WTC11 (cell line): ENCODE measurements around the gene SOX6. TPM values are rescaled to one million over a fixed set of nuclear protein-coding genes. Genes with fewer than 3 reads are reported as not detected.

Experiments used
- ATAC-seq: fragments of 200-7000 bp; cut with Tn5 transposase; 2 replicates; pipeline ENCODE4 v1.10.0; 2021; ENCODE audit warnings: mild to moderate bottlenecking, moderate library complexity
- CTCF ChIA-PET: fragments of 300-600 bp; sonication (Branson Sonifier 250); formaldehyde crosslinking; loops from one replicate; lab custom pipeline; 2021; ENCODE audit warnings: antibody characterized with exemption; lab: Charles Lee
- POLR2A ChIA-PET: fragments of 350-600 bp; sonication (Branson Sonifier 250); formaldehyde crosslinking; loops from one replicate; lab custom pipeline; 2021; ENCODE audit warnings: antibody characterized with exemption; lab: Charles Lee
- DNase-seq: peaks from one replicate; pipeline ENCODE4 v3.0.0; 2021; ENCODE audit warnings: low spot score
- H3K27ac Mint-ChIP-seq: 2 replicates; pipeline ENCODE4 v1.8.0; 2021; ENCODE audit warnings: mixed read lengths
- H3K27me3 Mint-ChIP-seq: 2 replicates; pipeline ENCODE4 v1.8.0; 2021; ENCODE audit warnings: low read depth, mild to moderate bottlenecking, moderate library complexity, mixed read lengths
- H3K36me3 Mint-ChIP-seq: 2 replicates; pipeline ENCODE4 v1.8.0; 2021; ENCODE audit warnings: mixed read lengths
- H3K4me1 Mint-ChIP-seq: 2 replicates; pipeline ENCODE4 v1.8.0; 2022; ENCODE audit warnings: mixed read lengths
- H3K4me3 Mint-ChIP-seq: 2 replicates; pipeline ENCODE4 v1.8.0; 2021; ENCODE audit warnings: mild to moderate bottlenecking, moderate library complexity, mixed read lengths
- H3K9me3 Mint-ChIP-seq: 2 replicates; pipeline ENCODE4 v1.8.0; 2021; ENCODE audit warnings: mixed read lengths
- EMX1 ChIP-seq: fragments of 250-450 bp; sonication (Bioruptor Pico); IDR thresholded peaks from 2 replicates; pipeline ENCODE4 v1.8.0; 2021; ENCODE audit warnings: mild to moderate bottlenecking
- ESRRA ChIP-seq: sonication (generic); formaldehyde crosslinking; IDR thresholded peaks from 2 replicates; pipeline ENCODE4 v1.8.1; 2022; ENCODE audit warnings: mild to moderate bottlenecking, missing genetic modification reagents, borderline replicate concordance
- ETV6 ChIP-seq: sonication (generic); formaldehyde crosslinking; IDR thresholded peaks from 2 replicates; pipeline ENCODE4 v1.8.1; 2022; ENCODE audit warnings: mild to moderate bottlenecking, missing genetic modification reagents
- FOXK1 ChIP-seq: sonication (generic); formaldehyde crosslinking; IDR thresholded peaks from 2 replicates; pipeline ENCODE4 v1.8.0; 2022; ENCODE audit warnings: mild to moderate bottlenecking, moderate library complexity, missing genetic modification reagents
- MYBL2 ChIP-seq: sonication (generic); formaldehyde crosslinking; IDR thresholded peaks from 2 replicates; pipeline ENCODE4 v1.8.1; 2023; ENCODE audit warnings: mild to moderate bottlenecking, moderate library complexity, missing genetic modification reagents
- NR1H2 ChIP-seq: sonication (generic); formaldehyde crosslinking; IDR thresholded peaks from 2 replicates; pipeline ENCODE4 v1.9.0; 2021; ENCODE audit warnings: mild to moderate bottlenecking, moderate library complexity, missing genetic modification reagents
- PRRX2 ChIP-seq: fragments of 250-450 bp; sonication (Bioruptor Pico); IDR thresholded peaks from 2 replicates; pipeline ENCODE4 v1.8.0; 2021; ENCODE audit warnings: mild to moderate bottlenecking
- RORB ChIP-seq: fragments of 250-450 bp; sonication (Bioruptor Pico); IDR thresholded peaks from 2 replicates; pipeline ENCODE4 v1.9.0; 2021; ENCODE audit warnings: mild to moderate bottlenecking
- TEAD4 ChIP-seq: sonication (generic); formaldehyde crosslinking; IDR thresholded peaks from 2 replicates; pipeline ENCODE4 v1.8.0; 2022; ENCODE audit warnings: mild to moderate bottlenecking, missing genetic modification reagents
- ZNF423 ChIP-seq: fragments of 250-450 bp; sonication (Bioruptor Pico); IDR thresholded peaks from 2 replicates; pipeline ENCODE4 v2.1.2; 2022; ENCODE audit warnings: mild to moderate bottlenecking, moderate library complexity
- total RNA-seq: library from RNA; stranded (reverse); gene quantifications from 3 replicates; pipeline ENCODE4 v1.2.3, GENCODE V29; 2021
- TF ChIP-seq, protein P1 (sequence below): sonication (generic); formaldehyde crosslinking; IDR thresholded peaks from 2 replicates; pipeline ENCODE4 v1.8.0; 2023; ENCODE audit warnings: mild to moderate bottlenecking, missing genetic modification reagents
- TF ChIP-seq, protein P2 (sequence below): fragments of 250-450 bp; sonication (Bioruptor Pico); IDR thresholded peaks from 2 replicates; pipeline ENCODE4 v1.9.0; 2021; ENCODE audit warnings: mild to moderate bottlenecking, borderline replicate concordance
- TF ChIP-seq, protein P3 (sequence below): sonication (generic); formaldehyde crosslinking; IDR thresholded peaks from 2 replicates; pipeline ENCODE4 v1.8.1; 2022; ENCODE audit warnings: mild to moderate bottlenecking, moderate library complexity, missing genetic modification reagents
- TF ChIP-seq, protein P4 (sequence below): sonication (generic); formaldehyde crosslinking; IDR thresholded peaks from 2 replicates; pipeline ENCODE4 v1.8.1; 2022; ENCODE audit warnings: low read depth, missing genetic modification reagents, borderline replicate concordance
- TF ChIP-seq, protein P5 (sequence below): sonication (generic); formaldehyde crosslinking; IDR thresholded peaks from 2 replicates; pipeline ENCODE4 v1.8.1; 2022; ENCODE audit warnings: missing genetic modification reagents, borderline replicate concordance
- TF ChIP-seq, protein P6 (sequence below): sonication (generic); formaldehyde crosslinking; IDR thresholded peaks from 2 replicates; pipeline ENCODE4 v1.8.1; 2023; ENCODE audit warnings: mild to moderate bottlenecking, missing genetic modification reagents, moderate library complexity
- TF ChIP-seq, protein P7 (sequence below): fragments of 250-450 bp; sonication (Bioruptor Pico); IDR thresholded peaks from 2 replicates; pipeline ENCODE4 v1.9.0; 2021; ENCODE audit warnings: mild to moderate bottlenecking
- TF ChIP-seq, protein P8 (sequence below): fragments of 250-450 bp; sonication (Bioruptor Pico); conservative IDR thresholded peaks from 2 replicates; pipeline ENCODE4 v1.9.0; 2021; ENCODE audit warnings: mild to moderate bottlenecking

SOX6 gene
- total RNA-seq, 1 experiment from 2014 or later: 0.13 TPM

DNA sequence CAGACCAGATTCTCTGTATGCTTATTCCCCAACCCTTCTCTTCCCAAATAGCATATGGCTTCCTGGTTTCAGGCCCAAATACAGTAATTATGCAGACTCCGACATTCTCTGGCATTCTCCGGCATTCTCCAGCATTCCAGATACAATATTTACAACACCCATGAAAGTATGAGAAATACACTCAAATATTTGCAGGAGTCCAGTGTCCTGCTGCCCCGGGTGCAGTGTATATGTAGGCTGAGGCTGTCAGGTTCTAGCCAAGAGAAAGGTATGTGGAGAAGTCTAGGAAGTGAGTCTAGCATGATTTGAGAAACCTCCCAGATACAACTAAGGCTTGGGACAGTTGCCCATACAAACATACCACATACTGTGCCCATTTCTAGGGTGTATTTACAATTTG lies 160.7 kb downstream of the SOX6 start:
- ATAC-seq (no peak), DNase-seq (no peak)
- ChIA-PET CTCF (no interaction called here), POLR2A (no interaction called here)
- TF ChIP-seq TEAD4 (CRISPR knock-in tag): no peak
- no peak for TF ChIP-seq ESRRA (CRISPR knock-in tag)
- TF ChIP-seq, protein P1, sequence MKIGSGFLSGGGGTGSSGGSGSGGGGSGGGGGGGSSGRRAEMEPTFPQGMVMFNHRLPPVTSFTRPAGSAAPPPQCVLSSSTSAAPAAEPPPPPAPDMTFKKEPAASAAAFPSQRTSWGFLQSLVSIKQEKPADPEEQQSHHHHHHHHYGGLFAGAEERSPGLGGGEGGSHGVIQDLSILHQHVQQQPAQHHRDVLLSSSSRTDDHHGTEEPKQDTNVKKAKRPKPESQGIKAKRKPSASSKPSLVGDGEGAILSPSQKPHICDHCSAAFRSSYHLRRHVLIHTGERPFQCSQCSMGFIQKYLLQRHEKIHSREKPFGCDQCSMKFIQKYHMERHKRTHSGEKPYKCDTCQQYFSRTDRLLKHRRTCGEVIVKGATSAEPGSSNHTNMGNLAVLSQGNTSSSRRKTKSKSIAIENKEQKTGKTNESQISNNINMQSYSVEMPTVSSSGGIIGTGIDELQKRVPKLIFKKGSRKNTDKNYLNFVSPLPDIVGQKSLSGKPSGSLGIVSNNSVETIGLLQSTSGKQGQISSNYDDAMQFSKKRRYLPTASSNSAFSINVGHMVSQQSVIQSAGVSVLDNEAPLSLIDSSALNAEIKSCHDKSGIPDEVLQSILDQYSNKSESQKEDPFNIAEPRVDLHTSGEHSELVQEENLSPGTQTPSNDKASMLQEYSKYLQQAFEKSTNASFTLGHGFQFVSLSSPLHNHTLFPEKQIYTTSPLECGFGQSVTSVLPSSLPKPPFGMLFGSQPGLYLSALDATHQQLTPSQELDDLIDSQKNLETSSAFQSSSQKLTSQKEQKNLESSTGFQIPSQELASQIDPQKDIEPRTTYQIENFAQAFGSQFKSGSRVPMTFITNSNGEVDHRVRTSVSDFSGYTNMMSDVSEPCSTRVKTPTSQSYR (CRISPR knock-in tag): no peak
- TF ChIP-seq, protein P2, sequence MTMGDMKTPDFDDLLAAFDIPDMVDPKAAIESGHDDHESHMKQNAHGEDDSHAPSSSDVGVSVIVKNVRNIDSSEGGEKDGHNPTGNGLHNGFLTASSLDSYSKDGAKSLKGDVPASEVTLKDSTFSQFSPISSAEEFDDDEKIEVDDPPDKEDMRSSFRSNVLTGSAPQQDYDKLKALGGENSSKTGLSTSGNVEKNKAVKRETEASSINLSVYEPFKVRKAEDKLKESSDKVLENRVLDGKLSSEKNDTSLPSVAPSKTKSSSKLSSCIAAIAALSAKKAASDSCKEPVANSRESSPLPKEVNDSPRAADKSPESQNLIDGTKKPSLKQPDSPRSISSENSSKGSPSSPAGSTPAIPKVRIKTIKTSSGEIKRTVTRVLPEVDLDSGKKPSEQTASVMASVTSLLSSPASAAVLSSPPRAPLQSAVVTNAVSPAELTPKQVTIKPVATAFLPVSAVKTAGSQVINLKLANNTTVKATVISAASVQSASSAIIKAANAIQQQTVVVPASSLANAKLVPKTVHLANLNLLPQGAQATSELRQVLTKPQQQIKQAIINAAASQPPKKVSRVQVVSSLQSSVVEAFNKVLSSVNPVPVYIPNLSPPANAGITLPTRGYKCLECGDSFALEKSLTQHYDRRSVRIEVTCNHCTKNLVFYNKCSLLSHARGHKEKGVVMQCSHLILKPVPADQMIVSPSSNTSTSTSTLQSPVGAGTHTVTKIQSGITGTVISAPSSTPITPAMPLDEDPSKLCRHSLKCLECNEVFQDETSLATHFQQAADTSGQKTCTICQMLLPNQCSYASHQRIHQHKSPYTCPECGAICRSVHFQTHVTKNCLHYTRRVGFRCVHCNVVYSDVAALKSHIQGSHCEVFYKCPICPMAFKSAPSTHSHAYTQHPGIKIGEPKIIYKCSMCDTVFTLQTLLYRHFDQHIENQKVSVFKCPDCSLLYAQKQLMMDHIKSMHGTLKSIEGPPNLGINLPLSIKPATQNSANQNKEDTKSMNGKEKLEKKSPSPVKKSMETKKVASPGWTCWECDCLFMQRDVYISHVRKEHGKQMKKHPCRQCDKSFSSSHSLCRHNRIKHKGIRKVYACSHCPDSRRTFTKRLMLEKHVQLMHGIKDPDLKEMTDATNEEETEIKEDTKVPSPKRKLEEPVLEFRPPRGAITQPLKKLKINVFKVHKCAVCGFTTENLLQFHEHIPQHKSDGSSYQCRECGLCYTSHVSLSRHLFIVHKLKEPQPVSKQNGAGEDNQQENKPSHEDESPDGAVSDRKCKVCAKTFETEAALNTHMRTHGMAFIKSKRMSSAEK (CRISPR knock-in tag): no peak
- TF ChIP-seq, protein P3, sequence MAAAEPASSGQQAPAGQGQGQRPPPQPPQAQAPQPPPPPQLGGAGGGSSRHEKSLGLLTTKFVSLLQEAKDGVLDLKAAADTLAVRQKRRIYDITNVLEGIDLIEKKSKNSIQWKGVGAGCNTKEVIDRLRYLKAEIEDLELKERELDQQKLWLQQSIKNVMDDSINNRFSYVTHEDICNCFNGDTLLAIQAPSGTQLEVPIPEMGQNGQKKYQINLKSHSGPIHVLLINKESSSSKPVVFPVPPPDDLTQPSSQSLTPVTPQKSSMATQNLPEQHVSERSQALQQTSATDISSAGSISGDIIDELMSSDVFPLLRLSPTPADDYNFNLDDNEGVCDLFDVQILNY (CRISPR knock-in tag): no peak
- TF ChIP-seq, protein P4, sequence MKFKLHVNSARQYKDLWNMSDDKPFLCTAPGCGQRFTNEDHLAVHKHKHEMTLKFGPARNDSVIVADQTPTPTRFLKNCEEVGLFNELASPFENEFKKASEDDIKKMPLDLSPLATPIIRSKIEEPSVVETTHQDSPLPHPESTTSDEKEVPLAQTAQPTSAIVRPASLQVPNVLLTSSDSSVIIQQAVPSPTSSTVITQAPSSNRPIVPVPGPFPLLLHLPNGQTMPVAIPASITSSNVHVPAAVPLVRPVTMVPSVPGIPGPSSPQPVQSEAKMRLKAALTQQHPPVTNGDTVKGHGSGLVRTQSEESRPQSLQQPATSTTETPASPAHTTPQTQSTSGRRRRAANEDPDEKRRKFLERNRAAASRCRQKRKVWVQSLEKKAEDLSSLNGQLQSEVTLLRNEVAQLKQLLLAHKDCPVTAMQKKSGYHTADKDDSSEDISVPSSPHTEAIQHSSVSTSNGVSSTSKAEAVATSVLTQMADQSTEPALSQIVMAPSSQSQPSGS (CRISPR knock-in tag): no peak
- TF ChIP-seq EMX1 (CRISPR knock-in tag): no peak
- TF ChIP-seq NR1H2 (CRISPR knock-in tag): no peak
- TF ChIP-seq, protein P5, sequence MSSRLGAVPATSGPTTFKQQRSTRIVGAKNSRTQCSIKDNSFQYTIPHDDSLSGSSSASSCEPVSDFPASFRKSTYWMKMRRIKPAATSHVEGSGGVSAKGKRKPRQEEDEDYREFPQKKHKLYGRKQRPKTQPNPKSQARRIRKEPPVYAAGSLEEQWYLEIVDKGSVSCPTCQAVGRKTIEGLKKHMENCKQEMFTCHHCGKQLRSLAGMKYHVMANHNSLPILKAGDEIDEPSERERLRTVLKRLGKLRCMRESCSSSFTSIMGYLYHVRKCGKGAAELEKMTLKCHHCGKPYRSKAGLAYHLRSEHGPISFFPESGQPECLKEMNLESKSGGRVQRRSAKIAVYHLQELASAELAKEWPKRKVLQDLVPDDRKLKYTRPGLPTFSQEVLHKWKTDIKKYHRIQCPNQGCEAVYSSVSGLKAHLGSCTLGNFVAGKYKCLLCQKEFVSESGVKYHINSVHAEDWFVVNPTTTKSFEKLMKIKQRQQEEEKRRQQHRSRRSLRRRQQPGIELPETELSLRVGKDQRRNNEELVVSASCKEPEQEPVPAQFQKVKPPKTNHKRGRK: no peak
- no peak for TF ChIP-seq MYBL2 (CRISPR knock-in tag)
- no peak for TF ChIP-seq FOXK1 (CRISPR knock-in tag)
- TF ChIP-seq ETV6: no peak
- no peak for TF ChIP-seq ZNF423 (CRISPR knock-in tag)
- TF ChIP-seq, protein P6, sequence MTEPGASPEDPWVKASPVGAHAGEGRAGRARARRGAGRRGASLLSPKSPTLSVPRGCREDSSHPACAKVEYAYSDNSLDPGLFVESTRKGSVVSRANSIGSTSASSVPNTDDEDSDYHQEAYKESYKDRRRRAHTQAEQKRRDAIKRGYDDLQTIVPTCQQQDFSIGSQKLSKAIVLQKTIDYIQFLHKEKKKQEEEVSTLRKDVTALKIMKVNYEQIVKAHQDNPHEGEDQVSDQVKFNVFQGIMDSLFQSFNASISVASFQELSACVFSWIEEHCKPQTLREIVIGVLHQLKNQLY (CRISPR knock-in tag): no peak
- TF ChIP-seq PRRX2 (CRISPR knock-in tag): no peak
- no peak for TF ChIP-seq RORB
- TF ChIP-seq, protein P7, sequence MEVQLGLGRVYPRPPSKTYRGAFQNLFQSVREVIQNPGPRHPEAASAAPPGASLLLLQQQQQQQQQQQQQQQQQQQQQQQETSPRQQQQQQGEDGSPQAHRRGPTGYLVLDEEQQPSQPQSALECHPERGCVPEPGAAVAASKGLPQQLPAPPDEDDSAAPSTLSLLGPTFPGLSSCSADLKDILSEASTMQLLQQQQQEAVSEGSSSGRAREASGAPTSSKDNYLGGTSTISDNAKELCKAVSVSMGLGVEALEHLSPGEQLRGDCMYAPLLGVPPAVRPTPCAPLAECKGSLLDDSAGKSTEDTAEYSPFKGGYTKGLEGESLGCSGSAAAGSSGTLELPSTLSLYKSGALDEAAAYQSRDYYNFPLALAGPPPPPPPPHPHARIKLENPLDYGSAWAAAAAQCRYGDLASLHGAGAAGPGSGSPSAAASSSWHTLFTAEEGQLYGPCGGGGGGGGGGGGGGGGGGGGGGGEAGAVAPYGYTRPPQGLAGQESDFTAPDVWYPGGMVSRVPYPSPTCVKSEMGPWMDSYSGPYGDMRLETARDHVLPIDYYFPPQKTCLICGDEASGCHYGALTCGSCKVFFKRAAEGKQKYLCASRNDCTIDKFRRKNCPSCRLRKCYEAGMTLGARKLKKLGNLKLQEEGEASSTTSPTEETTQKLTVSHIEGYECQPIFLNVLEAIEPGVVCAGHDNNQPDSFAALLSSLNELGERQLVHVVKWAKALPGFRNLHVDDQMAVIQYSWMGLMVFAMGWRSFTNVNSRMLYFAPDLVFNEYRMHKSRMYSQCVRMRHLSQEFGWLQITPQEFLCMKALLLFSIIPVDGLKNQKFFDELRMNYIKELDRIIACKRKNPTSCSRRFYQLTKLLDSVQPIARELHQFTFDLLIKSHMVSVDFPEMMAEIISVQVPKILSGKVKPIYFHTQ (CRISPR knock-in tag): no peak
- TF ChIP-seq, protein P8, sequence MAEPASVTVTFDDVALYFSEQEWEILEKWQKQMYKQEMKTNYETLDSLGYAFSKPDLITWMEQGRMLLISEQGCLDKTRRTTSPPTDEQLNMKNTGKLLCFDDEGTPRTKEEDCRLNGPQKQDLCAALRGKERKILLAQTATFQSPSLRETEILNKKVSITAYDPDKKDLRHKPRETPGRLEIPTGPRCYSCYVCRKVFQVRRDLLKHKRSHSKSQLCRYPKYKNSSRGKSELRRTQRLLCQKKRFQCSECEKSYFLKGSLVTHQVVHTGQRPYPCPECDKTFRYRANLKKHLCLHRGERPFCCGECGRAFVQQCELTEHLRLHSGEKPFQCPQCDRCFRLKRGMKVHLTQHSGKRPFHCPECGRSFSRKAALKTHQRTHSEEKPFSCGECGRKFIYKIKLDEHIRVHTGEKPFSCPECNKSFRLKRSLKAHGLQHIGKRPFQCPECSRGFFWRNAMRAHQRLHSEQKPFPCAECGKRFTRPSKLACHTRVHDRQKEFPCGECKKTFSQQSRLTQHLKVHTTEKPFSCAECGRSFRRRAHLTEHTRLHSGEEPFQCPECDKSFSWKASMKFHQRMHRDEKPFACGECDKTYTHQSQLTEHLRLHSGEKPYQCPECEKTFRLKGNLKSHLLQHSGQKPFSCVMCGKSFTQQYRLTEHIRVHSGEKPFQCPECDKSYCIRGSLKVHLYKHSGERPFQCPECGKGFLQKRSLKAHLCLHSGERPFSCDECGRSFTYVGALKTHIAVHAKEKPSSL (CRISPR knock-in tag): no peak
- Mint-ChIP-seq H3K4me3 (no peak overlapping the region), H3K36me3 (no peaks in the 10 kb centered on the region), H3K27ac (no peak overlapping the region), H3K27me3 (no peaks in the 10 kb centered on the region), H3K4me1 (peaks cover 23% of the 10 kb centered on the region), H3K9me3 (no peaks in the 10 kb centered on the region)
